Natural killer cell (primary cell): ENCODE results near the gene CDC42BPA. TPM values are rescaled to one million over a fixed set of nuclear protein-coding genes. Genes with fewer than 3 reads are reported as not detected.

Source experiments
- ATAC-seq, 3 donors: fragments of 150-1000 bp in 2 of 3; fragments of 200-7000 bp in 1 of 3; cut with Tn5 transposase; 1 replicate in 1 of 3; 2 replicates in 2 of 3; pipeline ENCODE4 v1.10.0; 2021; ENCODE audit warnings: mild to moderate bottlenecking in 2 of 3, moderate library complexity in 2 of 3
- DNase-seq, 2 donors: peaks; one replicate each; pipeline versions ENCODE4 v3.0.0 to v3.0.0-alpha.2; 2013 to 2021; ENCODE audit warnings: mixed read lengths in 1 of 2
- H3K27ac ChIP-seq: one replicate; pipeline ENCODE4 v1.5.1; 2013; ENCODE audit warnings: mild to moderate bottlenecking, low read length
- H3K27me3 ChIP-seq: one replicate; pipeline ENCODE4 v1.6.1; 2013; ENCODE audit warnings: low read length; ENCODE audit not compliant: control insufficient read depth, insufficient read depth
- H3K36me3 ChIP-seq: one replicate; pipeline ENCODE4 v1.6.1; 2013; ENCODE audit warnings: low read length; ENCODE audit not compliant: control insufficient read depth, insufficient read depth
- H3K4me1 ChIP-seq: one replicate; pipeline ENCODE4 v1.6.1; 2013; ENCODE audit warnings: low read length; ENCODE audit not compliant: control insufficient read depth, insufficient read depth
- H3K4me3 ChIP-seq: one replicate; pipeline ENCODE4 v1.5.1; 2013; ENCODE audit warnings: low read length
- H3K9me3 ChIP-seq: one replicate; pipeline ENCODE4 v1.6.1; 2013; ENCODE audit warnings: low read length; ENCODE audit not compliant: control insufficient read depth, insufficient read depth
- H3K27ac Mint-ChIP-seq, 2 donors: one replicate each; pipeline ENCODE4 v1.8.0; 2022; ENCODE audit warnings: mild to moderate bottlenecking in 2 of 2, mixed read lengths in 2 of 2, moderate library complexity in 1 of 2
- H3K27me3 Mint-ChIP-seq, 2 donors: one replicate each; pipeline ENCODE4 v1.8.0; 2022; ENCODE audit warnings: low read depth in 2 of 2, mixed read lengths in 2 of 2
- H3K36me3 Mint-ChIP-seq: one replicate; pipeline ENCODE4 v1.8.0; 2022; ENCODE audit warnings: mixed read lengths
- H3K4me1 Mint-ChIP-seq, 2 donors: one replicate each; pipeline ENCODE4 v1.8.0; 2022; ENCODE audit warnings: mixed read lengths in 2 of 2
- H3K4me3 Mint-ChIP-seq: one replicate; pipeline ENCODE4 v1.8.0; 2022; ENCODE audit warnings: mild to moderate bottlenecking, moderate library complexity, mixed read lengths
- H3K9me3 Mint-ChIP-seq, 2 donors: one replicate each; pipeline ENCODE4 v1.8.0; 2022; ENCODE audit warnings: mixed read lengths in 2 of 2
- WGBS: methylation state at CpG from one replicate; pipeline ENCODE4 v1.1.7; 2013; ENCODE audit warnings: missing lambda C conversion rate; ENCODE audit not compliant: insufficient coverage; 5-methylcytosine and 5-hydroxymethylcytosine counted together
- intact Hi-C: fragments of 100-400 bp; cut with micrococcal nuclease; formaldehyde crosslinking; loops from one replicate; pipeline ENCODE4 v1.14.2; 2022
- total RNA-seq, 4 donors: library from RNA; stranded (reverse); fragments of 120-200 nt in 1 of 4; gene quantifications; one replicate each; pipeline versions ENCODE4 v1.2.3 to v1.2.4, GENCODE V29; 2013 to 2022
- TF ChIP-seq, protein P1 (sequence below): fragments of 200-600 bp; IDR thresholded peaks from one replicate; pipeline ENCODE4 v1.8.0; 2022; ENCODE audit warnings: antibody characterized with exemption

Gene CDC42BPA
- total RNA-seq, 3 donors from 2014 or later (not counting 1 experiment from before 2014, with no cell fraction given), result 0.14 to 2.4 (median 0.77) TPM

DNA sequence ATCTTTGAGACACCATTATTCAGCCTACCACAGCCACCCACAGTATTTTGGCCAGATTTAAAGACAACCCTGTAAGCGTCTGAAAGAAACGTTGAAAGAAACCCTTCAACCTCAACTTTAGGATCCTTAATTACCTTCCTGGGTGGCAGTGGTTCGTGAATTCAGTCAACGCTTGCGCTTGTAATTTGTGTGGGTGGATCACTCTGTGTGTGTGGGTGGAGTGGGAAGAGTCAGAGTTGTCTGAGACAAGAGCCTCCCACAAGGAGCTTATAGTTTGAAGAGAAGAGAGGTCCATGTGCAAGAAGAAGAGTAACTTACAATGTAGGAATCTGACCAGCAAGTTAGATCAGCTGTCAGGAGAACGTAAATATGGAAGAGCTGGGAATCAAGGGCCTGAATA lies 369.8 kb downstream of the CDC42BPA start:
- Mint-ChIP-seq H3K9me3 (no peaks in the 10 kb centered on the region), H3K36me3 (no peaks in the 10 kb centered on the region), H3K27me3 (no peaks in the 10 kb centered on the region), H3K27ac (peak overlapping the region in 1 of 2 donors; percentile 11), H3K4me1 (peaks cover 37 to 68% of the 10 kb centered on the region in 2 donors), H3K4me3 (no peak overlapping the region)
- Histone ChIP-seq H3K9me3 (peaks cover 4% of the 10 kb centered on the region), H3K4me3 (no peak overlapping the region), H3K4me1 (no peaks in the 10 kb centered on the region), H3K36me3 (no peaks in the 10 kb centered on the region), H3K27me3 (no peaks in the 10 kb centered on the region), H3K27ac (no peak overlapping the region)
- TF ChIP-seq, protein P1, sequence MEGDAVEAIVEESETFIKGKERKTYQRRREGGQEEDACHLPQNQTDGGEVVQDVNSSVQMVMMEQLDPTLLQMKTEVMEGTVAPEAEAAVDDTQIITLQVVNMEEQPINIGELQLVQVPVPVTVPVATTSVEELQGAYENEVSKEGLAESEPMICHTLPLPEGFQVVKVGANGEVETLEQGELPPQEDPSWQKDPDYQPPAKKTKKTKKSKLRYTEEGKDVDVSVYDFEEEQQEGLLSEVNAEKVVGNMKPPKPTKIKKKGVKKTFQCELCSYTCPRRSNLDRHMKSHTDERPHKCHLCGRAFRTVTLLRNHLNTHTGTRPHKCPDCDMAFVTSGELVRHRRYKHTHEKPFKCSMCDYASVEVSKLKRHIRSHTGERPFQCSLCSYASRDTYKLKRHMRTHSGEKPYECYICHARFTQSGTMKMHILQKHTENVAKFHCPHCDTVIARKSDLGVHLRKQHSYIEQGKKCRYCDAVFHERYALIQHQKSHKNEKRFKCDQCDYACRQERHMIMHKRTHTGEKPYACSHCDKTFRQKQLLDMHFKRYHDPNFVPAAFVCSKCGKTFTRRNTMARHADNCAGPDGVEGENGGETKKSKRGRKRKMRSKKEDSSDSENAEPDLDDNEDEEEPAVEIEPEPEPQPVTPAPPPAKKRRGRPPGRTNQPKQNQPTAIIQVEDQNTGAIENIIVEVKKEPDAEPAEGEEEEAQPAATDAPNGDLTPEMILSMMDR, result no peak
- WGBS, result 94% methylated on average over 6 of the region's 6 CpGs
- DNase-seq (no peak), ATAC-seq (no peak)
- intact Hi-C loops, result no loop called here

DNA sequence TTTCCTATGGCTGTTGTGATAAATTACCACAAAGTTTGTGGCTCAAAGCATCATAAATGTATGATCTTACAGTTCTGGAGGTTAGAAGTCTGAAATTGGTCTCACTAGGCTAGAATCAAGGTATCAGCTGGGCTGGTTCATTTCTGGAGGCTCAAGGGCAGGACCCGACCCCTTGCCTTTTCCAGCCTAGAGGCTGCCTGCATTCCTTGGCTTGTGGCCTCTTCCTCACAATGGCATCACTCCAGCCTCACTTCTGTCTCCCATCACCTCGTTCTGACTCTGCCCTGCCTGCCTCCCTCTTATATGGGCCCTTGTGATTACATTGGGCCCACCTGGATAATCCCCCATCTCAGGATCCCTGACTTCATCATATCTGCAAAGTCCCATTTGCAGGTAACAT lies 370.2 kb downstream of the CDC42BPA start:
- H3K4me1 Mint-ChIP-seq, result peaks cover 37 to 68% of the 10 kb centered on the region in 2 donors
- H3K27me3 ChIP-seq, result no peaks in the 10 kb centered on the region
- intact Hi-C loops, result no loop called here
- no peaks in the 10 kb centered on the region for H3K36me3 ChIP-seq
- no peak overlapping the region for H3K4me3 Mint-ChIP-seq
- no peak overlapping the region for H3K27ac ChIP-seq
- no peak for ATAC-seq
- H3K4me1 ChIP-seq, result no peaks in the 10 kb centered on the region
- H3K27ac Mint-ChIP-seq, result peak overlapping the region in 1 of 2 donors; percentile 11
- H3K27me3 Mint-ChIP-seq, result no peaks in the 10 kb centered on the region
- peaks cover 4% of the 10 kb centered on the region for H3K9me3 ChIP-seq
- TF ChIP-seq, protein P1, result no peak
- H3K36me3 Mint-ChIP-seq, result no peaks in the 10 kb centered on the region
- no peak for DNase-seq
- H3K4me3 ChIP-seq, result no peak overlapping the region
- H3K9me3 Mint-ChIP-seq, result no peaks in the 10 kb centered on the region
- WGBS, result 95% methylated on average over 2 of the region's 2 CpGs

DNA sequence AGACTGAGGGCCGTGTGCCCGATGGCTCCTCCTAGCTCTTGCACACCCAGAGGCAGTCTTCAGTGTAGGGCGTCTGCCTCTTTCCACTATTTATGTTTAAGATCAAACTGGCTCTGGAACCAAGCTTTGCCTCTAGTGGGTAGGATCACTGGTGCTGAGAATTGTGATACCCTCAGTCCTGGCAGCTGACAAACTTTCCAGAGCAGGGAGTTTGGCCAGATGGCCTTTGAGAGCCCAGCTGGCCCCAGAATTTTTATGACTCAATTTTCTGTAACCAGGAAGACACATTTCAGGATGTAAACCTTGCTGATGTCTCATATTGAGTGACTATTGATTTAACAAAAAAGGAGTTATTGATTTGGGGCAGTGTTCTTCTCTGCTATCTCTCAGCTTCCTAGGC lies 371.5 kb downstream of the CDC42BPA start:
- no peaks in the 10 kb centered on the region for H3K36me3 ChIP-seq
- intact Hi-C loops, result no loop called here
- 93% methylated on average over 3 of the region's 3 CpGs for WGBS
- H3K4me1 Mint-ChIP-seq, result peaks cover 47 to 73% of the 10 kb centered on the region in 2 donors
- H3K4me3 ChIP-seq, result no peak overlapping the region
- no peaks in the 10 kb centered on the region for H3K27me3 ChIP-seq
- DNase-seq (no peak), ATAC-seq (no peak)
- H3K36me3 Mint-ChIP-seq, result no peaks in the 10 kb centered on the region
- TF ChIP-seq, protein P1, result no peak
- H3K9me3 Mint-ChIP-seq, result no peaks in the 10 kb centered on the region
- H3K27ac Mint-ChIP-seq, result peak overlapping the region in 1 of 2 donors; percentile 32
- no peak overlapping the region for H3K4me3 Mint-ChIP-seq
- peaks cover 4% of the 10 kb centered on the region for H3K9me3 ChIP-seq
- no peaks in the 10 kb centered on the region for H3K27me3 Mint-ChIP-seq
- H3K27ac ChIP-seq, result no peak overlapping the region
- H3K4me1 ChIP-seq, result peaks cover 4% of the 10 kb centered on the region

DNA sequence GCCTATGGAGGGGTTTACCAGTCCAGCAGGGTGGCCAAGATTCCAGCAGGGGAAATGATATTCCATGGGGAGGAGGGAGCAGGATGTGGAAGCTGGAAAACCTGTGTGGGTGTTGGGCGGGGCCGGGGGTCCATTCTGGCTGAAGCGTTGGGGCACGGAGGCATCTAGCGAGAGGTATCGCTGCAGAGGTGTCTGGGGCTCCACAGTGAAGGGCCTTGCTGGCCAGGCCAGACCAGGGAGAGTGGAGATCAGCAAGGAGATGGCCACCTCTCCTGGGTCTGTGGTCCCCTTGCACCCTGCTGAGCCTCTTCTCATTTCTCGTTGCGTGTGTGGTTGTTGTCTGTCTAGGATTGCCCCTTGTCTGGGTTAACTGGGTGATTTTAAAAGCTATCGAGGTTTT lies 372.0 kb downstream of the CDC42BPA start:
- H3K9me3 ChIP-seq, result peaks cover 4% of the 10 kb centered on the region
- H3K4me1 ChIP-seq, result peaks cover 6% of the 10 kb centered on the region
- H3K27ac ChIP-seq, result no peak overlapping the region
- H3K27me3 ChIP-seq, result no peaks in the 10 kb centered on the region
- TF ChIP-seq, protein P1, result no peak
- DNase-seq (no peak), ATAC-seq (no peak)
- peak overlapping the region in 1 of 2 donors; percentile 32 for H3K27ac Mint-ChIP-seq
- H3K4me1 Mint-ChIP-seq, result peaks cover 47 to 69% of the 10 kb centered on the region in 2 donors
- H3K4me3 Mint-ChIP-seq, result no peak overlapping the region
- WGBS, result 96% methylated on average over 9 of the region's 9 CpGs
- intact Hi-C loops, result no loop called here
- no peak overlapping the region for H3K4me3 ChIP-seq
- H3K9me3 Mint-ChIP-seq, result no peaks in the 10 kb centered on the region
- no peaks in the 10 kb centered on the region for H3K36me3 ChIP-seq
- H3K36me3 Mint-ChIP-seq, result no peaks in the 10 kb centered on the region
- H3K27me3 Mint-ChIP-seq, result no peaks in the 10 kb centered on the region
